ENCODE results near the gene TACC2.

The TACC2 gene

DNA sequence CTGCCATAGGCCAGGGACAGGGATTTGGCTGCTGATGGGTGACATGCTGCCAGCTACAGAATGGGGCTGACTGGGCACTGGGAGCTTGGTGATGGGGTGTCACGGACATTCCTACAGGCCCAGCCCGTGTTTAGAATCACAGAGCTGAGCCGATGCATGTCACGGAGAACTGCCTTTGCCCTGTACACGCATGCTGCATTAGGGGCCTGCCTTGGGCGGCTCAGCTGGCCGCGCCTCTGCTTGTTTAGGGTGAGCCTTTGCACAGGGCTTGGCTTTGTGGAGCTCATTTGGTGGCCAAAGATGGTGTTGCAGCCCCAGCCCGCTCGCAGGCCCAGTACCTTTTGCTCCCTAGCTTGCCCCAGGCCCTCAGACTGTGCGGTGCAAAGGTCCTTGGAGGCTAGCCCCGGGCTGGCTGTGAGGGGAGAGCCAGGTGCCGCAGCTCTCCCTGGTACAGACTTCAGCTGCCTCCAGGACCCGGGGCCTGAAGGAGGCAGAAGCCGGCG is 173.8 kb downstream of the TACC2 start:
- peak overlapping the region; percentile 37 to 44 for H3K4me3 ChIP-seq (ENCODE audit: low read depth in 1 of 2, low read length in 2 of 2)
- H3K4me1 ChIP-seq (ENCODE audit: insufficient read depth, low read length): peaks cover 37% of the 10 kb centered on the region
- H3K36me3 ChIP-seq (ENCODE audit: insufficient read depth, low read length): peaks cover 14% of the 10 kb centered on the region
- H3K9me3 ChIP-seq (ENCODE audit: low read length): no peaks in the 10 kb centered on the region
- H3K27me3 ChIP-seq (ENCODE audit: control insufficient read depth in 1 of 2, insufficient read depth in 2 of 2, low read length in 2 of 2): no peaks in the 10 kb centered on the region
- H3K9ac ChIP-seq (ENCODE audit: low read length): no peak overlapping the region
- H3K27ac ChIP-seq (ENCODE audit: low read depth, low read length): peak overlapping the region; percentile 48

DNA sequence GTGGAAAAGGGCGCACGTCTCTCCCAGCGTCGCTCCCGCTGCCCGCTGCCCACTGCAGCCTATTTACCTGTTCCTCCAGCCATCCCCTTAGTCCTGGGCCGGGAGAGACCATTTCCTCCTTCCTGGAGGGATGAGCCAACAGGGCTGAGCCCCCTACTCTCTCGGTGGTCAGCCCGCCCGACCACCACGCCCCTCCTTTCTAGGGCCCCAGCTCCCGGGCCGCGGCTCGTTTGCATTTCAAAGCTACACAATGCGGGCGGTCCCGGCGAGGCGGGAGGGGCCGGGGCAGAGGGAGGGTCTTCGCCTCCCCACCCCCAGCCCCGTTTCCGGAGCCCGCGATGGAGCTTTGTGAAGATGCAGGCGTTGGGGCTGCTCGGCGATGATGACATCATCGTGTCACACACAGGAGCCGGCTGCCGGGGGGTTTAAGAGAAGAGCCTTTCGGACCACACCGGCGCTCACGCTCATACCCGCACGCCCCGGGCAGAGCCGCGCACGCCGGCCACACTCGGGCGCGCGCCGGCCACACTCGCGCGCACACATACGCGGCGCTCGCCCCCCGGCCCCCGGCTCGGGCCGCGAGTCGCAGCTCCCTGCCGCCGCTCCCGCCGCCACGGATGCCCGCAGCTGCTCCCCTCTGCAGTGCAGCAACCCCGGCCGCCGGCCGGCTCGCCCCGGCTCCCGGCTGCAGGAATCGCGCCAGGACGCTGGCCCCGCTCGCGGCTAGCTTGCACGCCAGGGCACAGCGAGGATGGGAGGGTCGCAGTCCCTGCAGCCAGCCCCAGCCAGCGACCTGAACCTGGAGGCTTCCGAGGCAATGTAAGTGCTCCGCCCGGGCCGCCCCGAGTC is 174.4 kb downstream of the TACC2 start:
- H3K4me3 ChIP-seq (ENCODE audit: low read depth in 1 of 2, low read length in 2 of 2): peak overlapping the region; percentile 37 to 44
- H3K27ac ChIP-seq (ENCODE audit: low read depth, low read length): peak overlapping the region; percentile 48
- no peaks in the 10 kb centered on the region for H3K27me3 ChIP-seq (ENCODE audit: control insufficient read depth in 1 of 2, insufficient read depth in 2 of 2, low read length in 2 of 2)

DNA sequence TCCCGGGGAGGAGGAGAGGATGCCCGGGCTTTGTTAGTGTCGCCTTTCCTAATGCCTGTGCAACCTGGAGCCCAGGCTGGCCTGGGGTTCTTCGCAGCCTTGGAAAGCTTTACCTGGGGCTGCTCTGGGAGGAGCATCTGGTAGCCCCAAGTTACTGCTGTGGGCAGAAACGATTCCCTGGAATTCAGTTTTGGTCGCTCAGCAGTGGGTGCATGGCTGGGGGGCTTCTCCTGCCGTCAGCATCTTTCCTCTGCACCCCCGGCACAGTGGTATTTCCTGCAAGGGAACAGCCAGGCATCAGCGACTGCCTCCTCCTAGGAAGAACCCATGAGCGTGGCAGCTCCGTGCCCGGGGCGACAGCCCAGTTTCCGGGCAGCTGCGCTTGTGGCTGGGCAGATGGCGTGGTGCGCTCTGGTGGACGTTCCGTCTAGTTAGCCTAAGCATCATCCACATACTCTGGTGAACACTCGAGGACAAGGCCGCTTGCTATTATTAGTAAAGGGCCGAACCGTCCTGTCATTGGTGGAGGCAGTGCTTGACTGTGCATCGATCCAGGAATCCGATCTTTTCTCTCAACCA is 175.1 kb downstream of the TACC2 start:
- Histone ChIP-seq H3K27me3 (ENCODE audit: control insufficient read depth in 1 of 2, insufficient read depth in 2 of 2, low read length in 2 of 2) (no peaks in the 10 kb centered on the region), H3K36me3 (ENCODE audit: insufficient read depth, low read length) (peaks cover 5% of the 10 kb centered on the region), H3K4me3 (ENCODE audit: low read depth in 1 of 2, low read length in 2 of 2) (peak overlapping the region; percentile 37 to 44), H3K4me1 (ENCODE audit: insufficient read depth, low read length) (peaks cover 40% of the 10 kb centered on the region), H3K27ac (ENCODE audit: low read depth, low read length) (peak overlapping the region; percentile 19), H3K9me3 (ENCODE audit: low read length) (no peaks in the 10 kb centered on the region), H3K9ac (ENCODE audit: low read length) (no peak overlapping the region)

More for the DNA sequence above, 174.4 kb downstream of the TACC2 start:
- Histone ChIP-seq H3K9me3 (ENCODE audit: low read length) (no peaks in the 10 kb centered on the region), H3K36me3 (ENCODE audit: insufficient read depth, low read length) (peaks cover 12% of the 10 kb centered on the region), H3K4me1 (ENCODE audit: insufficient read depth, low read length) (peaks cover 37% of the 10 kb centered on the region), H3K9ac (ENCODE audit: low read length) (no peak overlapping the region)

DNA sequence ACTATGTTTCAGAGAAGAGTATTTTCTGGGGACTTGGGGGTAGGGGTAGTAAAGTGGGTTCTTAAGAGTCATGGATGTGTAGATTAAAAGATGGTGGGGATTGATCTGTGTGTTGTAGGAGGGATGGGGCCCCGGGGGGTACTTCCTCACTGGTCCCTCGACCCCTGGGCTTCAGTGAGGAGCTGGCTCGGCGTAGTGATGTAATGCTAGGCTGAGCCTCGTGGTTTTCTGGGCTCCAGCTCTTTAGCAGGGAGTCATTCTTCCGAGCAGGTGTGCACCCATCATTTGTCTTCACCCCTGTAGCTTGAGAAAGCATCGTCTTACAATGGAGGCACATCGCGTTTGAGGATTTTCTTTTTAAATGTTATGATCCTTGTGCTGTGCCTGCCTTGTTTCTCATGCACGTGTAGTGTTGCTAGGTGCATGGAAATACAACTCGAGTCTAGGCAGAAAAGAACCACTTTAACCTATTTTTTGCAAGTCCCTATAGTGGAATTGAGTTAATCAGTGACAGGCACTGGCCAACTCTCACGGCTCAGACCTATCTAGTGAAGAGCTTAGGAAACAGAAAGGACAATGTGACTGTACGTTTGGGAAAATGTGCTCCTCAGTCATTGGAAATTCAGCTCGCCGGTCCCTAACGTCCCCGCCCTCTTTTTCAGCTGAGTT is 176.0 kb downstream of the TACC2 start:
- Histone ChIP-seq H3K27me3 (ENCODE audit: control insufficient read depth in 1 of 2, insufficient read depth in 2 of 2, low read length in 2 of 2) (no peaks in the 10 kb centered on the region), H3K9ac (ENCODE audit: low read length) (no peak overlapping the region), H3K4me1 (ENCODE audit: insufficient read depth, low read length) (peaks cover 37% of the 10 kb centered on the region), H3K36me3 (ENCODE audit: insufficient read depth, low read length) (peaks cover 5% of the 10 kb centered on the region), H3K9me3 (ENCODE audit: low read length) (no peaks in the 10 kb centered on the region), H3K4me3 (ENCODE audit: low read depth in 1 of 2, low read length in 2 of 2) (no peak overlapping the region), H3K27ac (ENCODE audit: low read depth, low read length) (peak overlapping the region; percentile 14)

DNA sequence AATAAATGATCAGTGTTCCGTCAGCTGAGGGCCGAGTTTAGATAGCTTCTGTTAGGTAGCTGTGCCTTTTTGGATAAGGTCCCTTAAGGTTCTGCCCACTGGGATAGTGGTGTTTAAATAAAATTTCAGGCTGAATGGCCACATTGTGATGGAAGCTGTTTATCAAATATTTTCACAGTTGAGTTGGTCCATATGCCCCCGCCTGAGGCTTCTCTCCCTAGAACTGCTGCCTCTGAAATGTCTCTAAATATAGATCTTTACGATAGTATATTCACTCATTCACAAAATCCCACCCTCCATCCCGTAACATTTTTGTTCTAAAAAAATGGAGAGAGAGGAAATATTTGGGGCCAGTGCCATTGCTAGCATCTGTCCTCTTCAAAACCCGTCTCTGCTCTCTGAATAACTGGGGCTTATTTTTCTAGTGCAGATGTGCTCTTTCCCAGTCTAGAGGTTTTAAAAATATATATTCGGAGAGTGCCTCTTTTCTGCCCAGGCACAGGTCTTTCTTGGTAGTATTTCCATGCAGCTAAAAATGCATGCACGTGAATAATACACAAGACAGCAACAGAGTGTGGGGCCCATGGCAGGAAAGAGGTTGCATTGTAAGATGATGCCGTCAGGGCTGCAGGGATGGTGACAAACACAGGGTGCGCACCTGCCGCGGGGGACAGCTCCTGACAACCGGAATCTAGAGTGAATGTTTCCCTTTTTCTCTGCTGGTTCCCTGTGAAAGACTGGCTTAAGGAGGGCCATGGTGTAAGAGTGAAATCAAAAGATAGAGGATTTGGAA is 176.7 kb downstream of the TACC2 start:
- H3K4me1 ChIP-seq (ENCODE audit: insufficient read depth, low read length): peaks cover 37% of the 10 kb centered on the region
- no peak overlapping the region for H3K27ac ChIP-seq (ENCODE audit: low read depth, low read length)
- H3K4me3 ChIP-seq (ENCODE audit: low read depth in 1 of 2, low read length in 2 of 2): no peak overlapping the region
- no peak overlapping the region for H3K9ac ChIP-seq (ENCODE audit: low read length)
- H3K27me3 ChIP-seq (ENCODE audit: control insufficient read depth in 1 of 2, insufficient read depth in 2 of 2, low read length in 2 of 2): no peaks in the 10 kb centered on the region
- no peaks in the 10 kb centered on the region for H3K9me3 ChIP-seq (ENCODE audit: low read length)
- peaks cover 5% of the 10 kb centered on the region for H3K36me3 ChIP-seq (ENCODE audit: insufficient read depth, low read length)

DNA sequence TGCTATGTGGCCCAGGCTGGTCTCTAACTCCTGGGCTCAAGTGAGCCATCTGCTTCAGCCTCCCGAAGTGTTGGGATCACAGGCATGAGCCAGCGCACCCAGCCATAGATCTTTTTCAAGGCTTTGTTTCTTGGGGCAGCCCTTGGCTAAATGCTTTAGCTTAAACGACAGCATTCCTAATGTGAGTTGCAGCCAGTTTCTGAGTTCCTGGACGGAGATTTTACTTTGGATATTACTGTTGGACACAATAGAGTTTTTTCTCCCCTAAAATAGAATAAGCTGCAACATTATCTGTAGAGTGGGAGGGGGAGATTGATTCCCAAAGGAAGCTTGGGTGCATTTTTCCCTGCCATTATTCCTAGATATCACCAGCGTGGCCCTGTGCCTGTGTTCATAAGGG is 179.1 kb downstream of the TACC2 start:
- H3K4me1 ChIP-seq (ENCODE audit: insufficient read depth, low read length): peaks cover 52% of the 10 kb centered on the region
- H3K36me3 ChIP-seq (ENCODE audit: insufficient read depth, low read length): peaks cover 5% of the 10 kb centered on the region
- no peaks in the 10 kb centered on the region for H3K9me3 ChIP-seq (ENCODE audit: low read length)
- no peak overlapping the region for H3K27ac ChIP-seq (ENCODE audit: low read depth, low read length)
- no peaks in the 10 kb centered on the region for H3K27me3 ChIP-seq (ENCODE audit: control insufficient read depth in 1 of 2, insufficient read depth in 2 of 2, low read length in 2 of 2)
- H3K9ac ChIP-seq (ENCODE audit: low read length): no peak overlapping the region
- no peak overlapping the region for H3K4me3 ChIP-seq (ENCODE audit: low read depth in 1 of 2, low read length in 2 of 2)

DNA sequence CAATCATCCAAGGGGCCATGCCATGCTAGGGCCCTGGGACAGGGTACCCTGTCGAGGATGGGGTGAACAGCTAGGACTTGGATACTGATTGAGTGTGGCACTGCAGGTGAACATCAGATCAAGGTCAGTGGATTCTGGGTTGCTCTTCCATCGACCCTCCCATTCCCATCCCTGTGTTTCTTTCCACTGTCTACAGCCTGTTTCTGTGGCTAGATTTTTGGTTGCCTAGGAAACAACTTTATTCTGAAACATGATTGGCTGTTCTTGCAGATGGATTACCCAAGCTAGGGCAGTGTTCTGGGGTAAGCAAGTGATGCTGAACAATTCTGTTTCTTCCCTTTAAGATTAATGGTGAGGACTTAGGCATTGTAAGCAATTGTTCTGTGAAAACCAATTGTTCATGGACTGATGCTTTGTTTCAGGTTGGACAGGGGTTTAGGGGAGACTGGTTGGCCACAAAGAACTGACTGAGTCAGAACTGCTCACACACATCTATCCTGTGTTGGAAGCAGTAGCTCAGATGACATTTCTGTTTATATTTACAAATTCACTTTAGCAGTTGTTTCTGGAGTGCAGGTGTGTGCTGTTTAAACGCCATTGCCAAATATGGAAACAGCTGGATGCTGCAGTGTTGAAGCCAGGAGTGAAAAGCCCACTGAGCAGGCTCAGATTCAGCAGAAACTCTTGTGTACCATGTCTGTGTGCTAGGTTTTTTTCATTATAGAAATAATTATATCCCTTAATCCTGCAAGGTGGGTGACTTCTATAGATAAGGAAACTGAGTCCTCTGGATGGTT is 179.8 kb downstream of the TACC2 start:
- H3K9ac ChIP-seq (ENCODE audit: low read length): no peak overlapping the region
- H3K4me1 ChIP-seq (ENCODE audit: insufficient read depth, low read length): peaks cover 54% of the 10 kb centered on the region
- H3K27ac ChIP-seq (ENCODE audit: low read depth, low read length): no peak overlapping the region
- no peaks in the 10 kb centered on the region for H3K9me3 ChIP-seq (ENCODE audit: low read length)
- H3K4me3 ChIP-seq (ENCODE audit: low read depth in 1 of 2, low read length in 2 of 2): no peak overlapping the region
- no peaks in the 10 kb centered on the region for H3K27me3 ChIP-seq (ENCODE audit: control insufficient read depth in 1 of 2, insufficient read depth in 2 of 2, low read length in 2 of 2)
- peaks cover 5% of the 10 kb centered on the region for H3K36me3 ChIP-seq (ENCODE audit: insufficient read depth, low read length)

DNA sequence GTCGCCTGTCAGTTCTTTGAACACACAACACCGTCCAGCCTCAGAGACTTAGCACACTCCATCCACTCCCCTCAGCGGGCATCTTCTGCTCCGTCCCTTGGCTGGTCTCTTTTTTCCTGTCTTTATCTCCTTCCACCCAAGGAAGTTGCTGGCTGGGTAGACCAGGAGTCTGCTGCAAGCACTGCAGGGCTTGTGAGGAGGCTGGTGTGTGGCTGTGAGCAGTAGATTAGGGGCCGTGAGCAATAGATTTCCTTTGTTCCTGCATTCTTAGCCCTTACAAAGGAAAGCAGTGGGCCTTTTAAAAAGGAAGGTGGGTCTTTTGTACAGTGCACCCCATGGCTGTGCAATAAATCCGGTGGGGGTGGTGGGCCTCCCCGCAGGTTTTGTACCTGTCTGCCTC is 181.8 kb downstream of the TACC2 start:
- H3K9me3 ChIP-seq (ENCODE audit: low read length): no peaks in the 10 kb centered on the region
- H3K4me1 ChIP-seq (ENCODE audit: insufficient read depth, low read length): peaks cover 46% of the 10 kb centered on the region
- H3K36me3 ChIP-seq (ENCODE audit: insufficient read depth, low read length): peaks cover 5% of the 10 kb centered on the region
- no peak overlapping the region for H3K9ac ChIP-seq (ENCODE audit: low read length)
- H3K27ac ChIP-seq (ENCODE audit: low read depth, low read length): peak overlapping the region; percentile 64
- H3K27me3 ChIP-seq (ENCODE audit: control insufficient read depth in 1 of 2, insufficient read depth in 2 of 2, low read length in 2 of 2): no peaks in the 10 kb centered on the region
- H3K4me3 ChIP-seq (ENCODE audit: low read depth in 1 of 2, low read length in 2 of 2): no peak overlapping the region

DNA sequence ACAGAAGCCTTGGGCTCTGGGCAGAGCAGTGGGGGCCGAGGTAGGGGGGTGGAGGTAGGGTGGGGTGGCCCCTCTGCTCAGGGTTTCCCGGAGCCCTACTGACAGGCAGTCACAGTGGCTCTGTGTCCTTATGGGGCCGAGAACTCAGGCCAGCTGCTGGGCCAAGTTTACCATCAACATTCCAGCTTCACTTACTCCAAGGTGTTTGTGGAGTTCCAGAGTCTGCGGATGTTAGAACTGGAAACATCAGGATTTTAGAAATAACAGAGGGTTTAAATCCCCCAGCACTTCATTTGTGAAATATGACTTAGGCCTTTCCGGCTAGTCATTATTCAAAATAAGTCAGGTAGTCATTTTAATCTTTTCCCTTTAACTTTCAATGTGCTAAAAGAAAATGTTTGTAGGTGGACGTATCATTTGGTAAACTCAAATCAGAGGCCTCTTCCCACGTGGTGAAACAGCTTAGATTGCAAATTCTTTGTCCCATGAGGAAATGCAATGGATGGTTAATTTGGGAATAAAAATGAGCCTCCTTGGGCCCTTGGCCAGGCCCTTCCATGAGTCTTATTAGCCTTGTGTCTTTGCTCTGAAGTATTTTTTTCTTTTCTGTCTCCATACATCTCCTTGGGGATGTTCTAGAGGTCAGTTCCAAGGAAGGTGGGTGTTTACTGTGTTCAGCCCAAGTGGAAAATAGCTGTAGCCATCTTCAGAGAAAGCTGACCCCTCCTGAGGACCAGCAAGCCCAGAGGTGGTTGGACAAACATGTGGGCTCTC is 182.5 kb downstream of the TACC2 start:
- Histone ChIP-seq H3K36me3 (ENCODE audit: insufficient read depth, low read length) (peaks cover 2% of the 10 kb centered on the region), H3K27ac (ENCODE audit: low read depth, low read length) (peak overlapping the region; percentile 64), H3K27me3 (ENCODE audit: control insufficient read depth in 1 of 2, insufficient read depth in 2 of 2, low read length in 2 of 2) (no peaks in the 10 kb centered on the region), H3K9ac (ENCODE audit: low read length) (no peak overlapping the region), H3K4me3 (ENCODE audit: low read depth in 1 of 2, low read length in 2 of 2) (no peak overlapping the region), H3K9me3 (ENCODE audit: low read length) (no peaks in the 10 kb centered on the region), H3K4me1 (ENCODE audit: insufficient read depth, low read length) (peaks cover 46% of the 10 kb centered on the region)
